ENCODE measurements around the gene GAS7. TPM values are rescaled to one million over a fixed set of nuclear protein-coding genes. Genes with fewer than 3 reads are reported as not detected.

The GAS7 gene
- total RNA-seq, 5 donors from 2014 or later (not counting 1 experiment from before 2014, with no cell fraction given): 0.93 to 10.5 (median 3.8) TPM

DNA sequence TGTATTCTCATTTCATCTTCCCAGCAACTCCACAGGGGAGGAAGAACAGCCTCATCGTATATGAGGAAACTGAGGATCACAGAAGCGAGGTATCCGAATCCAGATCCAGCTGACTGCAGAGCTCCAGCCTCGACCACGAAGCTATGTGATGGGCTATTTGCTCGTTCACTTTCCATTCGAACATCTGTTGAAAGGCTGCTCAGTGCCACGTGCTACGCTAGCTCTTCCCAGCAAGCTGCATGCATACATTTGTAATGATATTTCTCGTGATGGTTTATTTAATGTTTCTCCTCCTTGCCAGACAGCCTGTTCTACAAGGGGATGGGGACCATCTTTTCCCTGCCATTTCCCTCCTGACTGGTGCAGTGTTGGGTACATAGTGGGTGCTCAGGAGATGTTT, 244.9 kb downstream of the GAS7 start:
- Histone ChIP-seq H3K27ac (ENCODE audit: low read length) (no peak overlapping the region), H3K27me3 (replicated peaks in 1 of 2; ENCODE audit: control insufficient read depth in 2 of 2, extremely low read depth in 1 of 2, insufficient read depth in 2 of 2, low read length in 1 of 2) (peaks cover 0 to 10% of the 10 kb centered on the region in 2 experiments), H3K36me3 (ENCODE audit: control insufficient read depth in 2 of 2, extremely low read depth in 1 of 2, insufficient read depth in 1 of 2, low read length in 1 of 2) (no peaks in the 10 kb centered on the region), H3K4me1 (ENCODE audit: control insufficient read depth in 1 of 2, extremely low read depth in 1 of 2, insufficient read depth in 2 of 2, low read length in 2 of 2) (no peaks in the 10 kb centered on the region), H3K4me3 (ENCODE audit: control insufficient read depth in 1 of 2, extremely low read depth in 1 of 2, low read length in 1 of 2) (no peak overlapping the region), H3K9me3 (no peaks in the 10 kb centered on the region)
- H3K27me3 Mint-ChIP-seq: peaks cover 0 to 1% of the 10 kb centered on the region in 2 donors
- WGBS (ENCODE audit: insufficient coverage): 83% methylated on average over 7 of the region's 10 CpGs
- H3K9me3 Mint-ChIP-seq: no peaks in the 10 kb centered on the region
- no peaks in the 10 kb centered on the region for H3K36me3 Mint-ChIP-seq
- ChIA-PET POLR2A (no interaction called here), CTCF (interaction anchor here in 1 of 2 donors (0.6 kb wide), 1 partner anchor 13 kb away, joined by 3 read pairs; no protein-coding TSS in a partner anchor)
- H3K27ac Mint-ChIP-seq: no peak overlapping the region
- DNase-seq (no peak), ATAC-seq (replicated peaks in 1 of 4) (no peak)
- no peaks in the 10 kb centered on the region for H3K4me1 Mint-ChIP-seq
- no peak overlapping the region for H3K4me3 Mint-ChIP-seq

DNA sequence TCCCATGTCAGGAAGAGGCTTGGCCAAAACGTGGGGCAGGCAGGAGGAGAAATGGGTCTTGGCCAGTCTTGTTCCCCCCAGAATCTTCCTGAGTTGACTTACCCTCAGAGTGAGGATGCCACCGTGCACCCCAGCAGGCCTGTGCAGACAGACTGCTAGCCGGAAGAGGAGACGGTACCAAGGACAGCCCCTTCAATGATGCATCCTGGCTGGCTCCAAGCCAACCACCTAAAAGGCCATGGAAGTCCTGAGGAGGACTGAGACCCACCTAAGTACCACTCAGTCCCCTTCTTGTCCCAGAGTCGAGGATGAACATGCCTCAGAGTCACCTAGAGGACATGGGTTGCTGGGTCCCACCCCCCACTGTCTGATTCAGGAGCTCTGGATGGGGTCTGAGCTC, 246.6 kb downstream of the GAS7 start:
- H3K36me3 ChIP-seq (ENCODE audit: control insufficient read depth in 2 of 2, extremely low read depth in 1 of 2, insufficient read depth in 1 of 2, low read length in 1 of 2): no peaks in the 10 kb centered on the region
- WGBS (ENCODE audit: insufficient coverage): 94% methylated on average over 3 of the region's 5 CpGs
- H3K4me1 ChIP-seq (ENCODE audit: control insufficient read depth in 1 of 2, extremely low read depth in 1 of 2, insufficient read depth in 2 of 2, low read length in 2 of 2): no peaks in the 10 kb centered on the region
- Mint-ChIP-seq H3K4me1 (no peaks in the 10 kb centered on the region), H3K27me3 (peaks cover 0 to 1% of the 10 kb centered on the region in 2 donors), H3K4me3 (no peak overlapping the region), H3K36me3 (no peaks in the 10 kb centered on the region), H3K27ac (no peak overlapping the region), H3K9me3 (no peaks in the 10 kb centered on the region)
- DNase-seq: no peak
- POLR2A ChIA-PET: no interaction called here
- no peak for ATAC-seq (replicated peaks in 1 of 4)
- peaks cover 0 to 6% of the 10 kb centered on the region in 2 experiments for H3K27me3 ChIP-seq (replicated peaks in 1 of 2; ENCODE audit: control insufficient read depth in 2 of 2, extremely low read depth in 1 of 2, insufficient read depth in 2 of 2, low read length in 1 of 2)
- CTCF ChIA-PET: no interaction called here
- H3K27ac ChIP-seq (ENCODE audit: low read length): no peak overlapping the region
- H3K4me3 ChIP-seq (ENCODE audit: control insufficient read depth in 1 of 2, extremely low read depth in 1 of 2, low read length in 1 of 2): no peak overlapping the region
- no peaks in the 10 kb centered on the region for H3K9me3 ChIP-seq

GRCh38 chr17:9948928-9949327, 249.5 kb downstream of the GAS7 start:
- DNase-seq (no peak), ATAC-seq (replicated peaks in 1 of 4) (no peak)
- no peaks in the 10 kb centered on the region for H3K9me3 ChIP-seq
- no peaks in the 10 kb centered on the region for H3K4me1 ChIP-seq (ENCODE audit: control insufficient read depth in 1 of 2, extremely low read depth in 1 of 2, insufficient read depth in 2 of 2, low read length in 2 of 2)
- CTCF ChIA-PET: no interaction called here
- Mint-ChIP-seq H3K9me3 (no peaks in the 10 kb centered on the region), H3K4me1 (no peaks in the 10 kb centered on the region), H3K27me3 (peaks cover 0 to 1% of the 10 kb centered on the region in 2 donors), H3K4me3 (no peak overlapping the region), H3K36me3 (no peaks in the 10 kb centered on the region), H3K27ac (no peak overlapping the region)
- no peaks in the 10 kb centered on the region for H3K27me3 ChIP-seq (replicated peaks in 1 of 2; ENCODE audit: control insufficient read depth in 2 of 2, extremely low read depth in 1 of 2, insufficient read depth in 2 of 2, low read length in 1 of 2)
- POLR2A ChIA-PET: no interaction called here
- 94% methylated on average over 8 of the region's 10 CpGs for WGBS (ENCODE audit: insufficient coverage)
- H3K27ac ChIP-seq (ENCODE audit: low read length): no peak overlapping the region
- H3K4me3 ChIP-seq (ENCODE audit: control insufficient read depth in 1 of 2, extremely low read depth in 1 of 2, low read length in 1 of 2): no peak overlapping the region
- no peaks in the 10 kb centered on the region for H3K36me3 ChIP-seq (ENCODE audit: control insufficient read depth in 2 of 2, extremely low read depth in 1 of 2, insufficient read depth in 1 of 2, low read length in 1 of 2)

DNA sequence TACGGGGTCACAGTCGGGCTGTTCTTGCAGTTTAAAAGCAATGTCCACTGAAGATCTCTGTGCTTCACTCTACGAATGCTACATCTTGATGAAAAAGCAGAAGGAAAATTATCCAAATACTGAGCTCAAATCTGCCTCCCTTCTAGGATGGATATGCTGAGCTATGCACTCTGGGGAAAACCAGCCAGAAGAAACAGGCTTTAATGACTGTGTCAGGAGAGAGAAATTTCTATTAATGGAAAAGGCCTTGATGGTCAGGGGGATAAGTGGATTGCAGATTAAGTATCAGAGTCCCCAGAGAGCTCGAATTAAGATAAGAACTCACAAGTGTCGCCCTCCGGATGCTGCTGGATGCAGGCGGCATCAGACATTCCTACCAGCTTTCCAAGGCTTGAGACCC, 253.7 kb downstream of the GAS7 start:
- H3K27ac ChIP-seq (ENCODE audit: low read length): no peak overlapping the region
- DNase-seq (no peak), ATAC-seq (replicated peaks in 1 of 4) (no peak)
- Mint-ChIP-seq H3K36me3 (peaks cover 10% of the 10 kb centered on the region), H3K27me3 (no peaks in the 10 kb centered on the region), H3K4me1 (no peaks in the 10 kb centered on the region), H3K4me3 (no peak overlapping the region), H3K27ac (no peak overlapping the region), H3K9me3 (no peaks in the 10 kb centered on the region)
- CTCF ChIA-PET: interaction anchor here in 1 of 2 donors (0.6 kb wide), 1 partner anchor 246 kb away, joined by 3 read pairs; no protein-coding TSS in a partner anchor
- no peaks in the 10 kb centered on the region for H3K4me1 ChIP-seq (ENCODE audit: control insufficient read depth in 1 of 2, extremely low read depth in 1 of 2, insufficient read depth in 2 of 2, low read length in 2 of 2)
- H3K9me3 ChIP-seq: no peaks in the 10 kb centered on the region
- 82% methylated on average over 6 of the region's 7 CpGs for WGBS (ENCODE audit: insufficient coverage)
- H3K4me3 ChIP-seq (ENCODE audit: control insufficient read depth in 1 of 2, extremely low read depth in 1 of 2, low read length in 1 of 2): no peak overlapping the region
- H3K27me3 ChIP-seq (replicated peaks in 1 of 2; ENCODE audit: control insufficient read depth in 2 of 2, extremely low read depth in 1 of 2, insufficient read depth in 2 of 2, low read length in 1 of 2): no peaks in the 10 kb centered on the region
- POLR2A ChIA-PET: no interaction called here
- no peaks in the 10 kb centered on the region for H3K36me3 ChIP-seq (ENCODE audit: control insufficient read depth in 2 of 2, extremely low read depth in 1 of 2, insufficient read depth in 1 of 2, low read length in 1 of 2)

GRCh38 chr17:9943343-9943742, 255.1 kb downstream of the GAS7 start:
- DNase-seq: no peak
- Histone ChIP-seq H3K36me3 (ENCODE audit: control insufficient read depth in 2 of 2, extremely low read depth in 1 of 2, insufficient read depth in 1 of 2, low read length in 1 of 2) (no peaks in the 10 kb centered on the region), H3K27ac (ENCODE audit: low read length) (no peak overlapping the region), H3K27me3 (replicated peaks in 1 of 2; ENCODE audit: control insufficient read depth in 2 of 2, extremely low read depth in 1 of 2, insufficient read depth in 2 of 2, low read length in 1 of 2) (no peaks in the 10 kb centered on the region), H3K9me3 (no peaks in the 10 kb centered on the region), H3K4me3 (ENCODE audit: control insufficient read depth in 1 of 2, extremely low read depth in 1 of 2, low read length in 1 of 2) (no peak overlapping the region), H3K4me1 (ENCODE audit: control insufficient read depth in 1 of 2, extremely low read depth in 1 of 2, insufficient read depth in 2 of 2, low read length in 2 of 2) (no peaks in the 10 kb centered on the region)
- Mint-ChIP-seq H3K4me3 (no peak overlapping the region), H3K4me1 (no peaks in the 10 kb centered on the region), H3K36me3 (peaks cover 10% of the 10 kb centered on the region), H3K27me3 (no peaks in the 10 kb centered on the region), H3K27ac (no peak overlapping the region), H3K9me3 (peaks cover 0 to 8% (median 1%) of the 10 kb centered on the region in 3 donors)
- ChIA-PET CTCF (no interaction called here), POLR2A (no interaction called here)
- 94% methylated on average over 9 of the region's 9 CpGs for WGBS (ENCODE audit: insufficient coverage)
- ATAC-seq (replicated peaks in 1 of 4): no peak

- Mint-ChIP-seq H3K36me3 (peaks cover 10% of the 10 kb centered on the region), H3K4me1 (no peaks in the 10 kb centered on the region), H3K27ac (no peak overlapping the region), H3K4me3 (no peak overlapping the region), H3K9me3 (peaks cover 0 to 8% (median 2%) of the 10 kb centered on the region in 3 donors), H3K27me3 (no peaks in the 10 kb centered on the region)
- no peaks in the 10 kb centered on the region for H3K36me3 ChIP-seq (ENCODE audit: control insufficient read depth in 2 of 2, extremely low read depth in 1 of 2, insufficient read depth in 1 of 2, low read length in 1 of 2)
- no peak overlapping the region for H3K27ac ChIP-seq (ENCODE audit: low read length)
- 72% methylated on average over 13 of the region's 13 CpGs for WGBS (ENCODE audit: insufficient coverage)
- no peak for DNase-seq
- no peak for ATAC-seq (replicated peaks in 1 of 4)
- CTCF ChIA-PET: no interaction called here
- POLR2A ChIA-PET: no interaction called here
- no peaks in the 10 kb centered on the region for H3K9me3 ChIP-seq
- no peaks in the 10 kb centered on the region for H3K4me1 ChIP-seq (ENCODE audit: control insufficient read depth in 1 of 2, extremely low read depth in 1 of 2, insufficient read depth in 2 of 2, low read length in 2 of 2)
- no peak overlapping the region for H3K4me3 ChIP-seq (ENCODE audit: control insufficient read depth in 1 of 2, extremely low read depth in 1 of 2, low read length in 1 of 2)
- H3K27me3 ChIP-seq (replicated peaks in 1 of 2; ENCODE audit: control insufficient read depth in 2 of 2, extremely low read depth in 1 of 2, insufficient read depth in 2 of 2, low read length in 1 of 2): no peaks in the 10 kb centered on the region
Observed at GRCh38 chr17:9942885-9943284, 255.5 kb downstream of the GAS7 start.

DNA sequence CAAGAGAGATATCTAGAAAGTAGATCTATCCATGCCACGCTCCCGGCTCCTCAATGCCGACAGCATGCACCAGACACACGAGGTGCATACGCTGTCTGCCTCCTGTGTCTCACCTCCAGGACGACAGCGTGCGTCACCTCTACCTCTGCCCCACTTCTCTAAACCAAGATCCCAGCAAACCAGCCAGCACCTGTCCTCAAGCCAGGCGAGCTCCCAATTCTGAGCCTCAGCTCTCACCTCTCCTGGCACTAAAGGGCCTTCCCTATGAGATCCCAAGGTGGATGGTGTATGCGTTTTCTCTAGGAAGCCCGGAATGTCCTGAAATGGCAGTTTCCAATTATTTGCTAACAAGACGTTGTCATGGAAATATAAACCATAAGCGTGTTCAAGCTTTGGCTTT, 257.1 kb downstream of the GAS7 start:
- ATAC-seq (replicated peaks in 1 of 4): no peak
- Mint-ChIP-seq H3K4me1 (no peaks in the 10 kb centered on the region), H3K9me3 (peaks cover 0 to 8% (median 2%) of the 10 kb centered on the region in 3 donors), H3K4me3 (no peak overlapping the region), H3K27me3 (no peaks in the 10 kb centered on the region), H3K27ac (no peak overlapping the region), H3K36me3 (peaks cover 10% of the 10 kb centered on the region)
- no peak overlapping the region for H3K27ac ChIP-seq (ENCODE audit: low read length)
- no peaks in the 10 kb centered on the region for H3K4me1 ChIP-seq (ENCODE audit: control insufficient read depth in 1 of 2, extremely low read depth in 1 of 2, insufficient read depth in 2 of 2, low read length in 2 of 2)
- H3K9me3 ChIP-seq: no peaks in the 10 kb centered on the region
- no peak for DNase-seq
- POLR2A ChIA-PET: no interaction called here
- H3K27me3 ChIP-seq (replicated peaks in 1 of 2; ENCODE audit: control insufficient read depth in 2 of 2, extremely low read depth in 1 of 2, insufficient read depth in 2 of 2, low read length in 1 of 2): no peaks in the 10 kb centered on the region
- no peaks in the 10 kb centered on the region for H3K36me3 ChIP-seq (ENCODE audit: control insufficient read depth in 2 of 2, extremely low read depth in 1 of 2, insufficient read depth in 1 of 2, low read length in 1 of 2)
- 89% methylated on average over 10 of the region's 13 CpGs for WGBS (ENCODE audit: insufficient coverage)
- no peak overlapping the region for H3K4me3 ChIP-seq (ENCODE audit: control insufficient read depth in 1 of 2, extremely low read depth in 1 of 2, low read length in 1 of 2)
- CTCF ChIA-PET: no interaction called here
